ENCODE measurements around the gene KRTAP5-8. TPM values are rescaled to one million over a fixed set of nuclear protein-coding genes. Genes with fewer than 3 reads are reported as not detected.

The KRTAP5-8 gene
- total RNA-seq, 1 experiment from 2014 or later, result not detected

DNA sequence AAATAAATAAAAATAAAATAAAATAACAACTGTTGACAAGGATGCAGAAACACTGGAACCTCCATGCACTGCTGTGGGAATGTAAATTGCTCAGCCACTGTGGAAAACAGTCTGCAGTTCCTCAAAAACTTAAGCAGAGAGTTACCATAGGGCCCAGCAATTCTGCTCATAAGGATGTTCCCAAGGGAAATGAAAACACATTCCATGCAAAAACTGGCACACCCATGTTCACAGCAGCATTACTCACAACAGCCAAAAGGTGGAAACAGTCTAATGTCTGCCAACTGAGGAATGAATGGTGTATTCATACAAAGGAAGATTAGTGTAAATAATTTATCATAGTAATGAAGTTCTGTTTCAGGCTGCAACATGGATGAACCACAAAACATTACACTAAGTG, 24.3 kb downstream of the KRTAP5-8 start:
- Histone ChIP-seq H3K36me3 (ENCODE audit: control insufficient read depth in 1 of 2, insufficient read depth in 2 of 2, low read length in 2 of 2) (no peaks in the 10 kb centered on the region), H3K4me2 (ENCODE audit: low read length) (peak overlapping the region; percentile 32; the same call in 1 of the 2 replicates), H3K4me1 (ENCODE audit: control insufficient read depth in 1 of 2, insufficient read depth in 2 of 2, low read length in 2 of 2) (peaks cover 0 to 16% of the 10 kb centered on the region in 2 experiments; a peak in 2 of 4 replicates), H3K9ac (ENCODE audit: low read length) (no peak overlapping the region), H3K27ac (ENCODE audit: low read depth, low read length) (no peak overlapping the region), H3K9me2 (ENCODE audit: insufficient read depth) (no peaks in the 10 kb centered on the region), H3K9me3 (ENCODE audit: control insufficient read depth in 1 of 2, insufficient read depth in 1 of 2, low read depth in 1 of 2, low read length in 2 of 2) (no peaks in the 10 kb centered on the region), H4K20me1 (ENCODE audit: insufficient read depth) (no peaks in the 10 kb centered on the region), H3K4me3 (replicated peaks in 1 of 2; ENCODE audit: low read depth in 1 of 2, low read length in 2 of 2) (no peak overlapping the region), H2AFZ (ENCODE audit: low read depth, low read length, poor library complexity, severe bottlenecking) (no peak overlapping the region), H3K27me3 (ENCODE audit: insufficient read depth, low read length) (peaks cover 3% of the 10 kb centered on the region; the same call in 1 of the 2 replicates), H3K79me2 (ENCODE audit: insufficient read depth, low read length) (no peaks in the 10 kb centered on the region)
- CTCF ChIA-PET, result interaction anchor here (2.4 kb wide), 1 partner anchor 18 kb away, joined by 19 read pairs; no protein-coding TSS in a partner anchor
- no TSS peak for BruUV-seq (replicated peaks)
- ATAC-seq, result peak; percentile 61
- DNase-seq (ENCODE audit: low read depth, low spot score), result peak; percentile 18
- no peak for TF ChIP-seq SIN3A (IDR thresholded peaks at IDR 0.05; ENCODE audit: low read depth)
- RAD21 ChIA-PET (ENCODE audit: low non-redundant PET in 1 of 2, low total read pairs in 2 of 2, uncharacterized antibody in 2 of 2, unreplicated experiment in 2 of 2), result no interaction called here
- intact Hi-C loops (cut with micrococcal nuclease), result no loop called here
- POLR2A ChIA-PET, result no interaction called here

DNA sequence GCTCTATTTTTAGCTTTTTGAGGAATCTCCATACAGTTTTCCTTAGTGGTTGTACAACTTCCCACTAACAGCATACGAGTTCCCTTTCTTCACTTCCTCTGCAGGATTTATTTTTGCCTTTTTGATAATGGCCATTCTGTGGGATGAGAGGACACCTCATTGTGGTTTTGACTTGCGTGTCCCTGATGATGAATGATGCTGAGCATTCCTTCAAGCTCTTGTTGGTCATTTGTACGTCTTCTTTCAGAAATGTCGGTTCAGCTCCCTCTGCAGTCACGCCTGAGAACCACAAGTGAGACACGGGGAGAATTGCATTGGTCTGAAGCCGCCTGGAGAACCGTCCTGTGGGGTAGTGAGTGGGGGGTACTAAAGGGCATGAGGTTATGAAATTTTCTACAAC, 25.6 kb downstream of the KRTAP5-8 start:
- RAD21 ChIA-PET (ENCODE audit: low non-redundant PET in 1 of 2, low total read pairs in 2 of 2, uncharacterized antibody in 2 of 2, unreplicated experiment in 2 of 2), result interaction anchor here (0.7 to 1.2 kb wide), 2 partner anchors 142 to 443 kb away, joined by 3 read pairs; no protein-coding TSS in a partner anchor
- Histone ChIP-seq H3K4me1 (ENCODE audit: control insufficient read depth in 1 of 2, insufficient read depth in 2 of 2, low read length in 2 of 2) (peaks cover 0 to 16% of the 10 kb centered on the region in 2 experiments; a peak in 2 of 4 replicates), H3K9ac (ENCODE audit: low read length) (no peak overlapping the region), H3K4me2 (ENCODE audit: low read length) (no peak overlapping the region), H2AFZ (ENCODE audit: low read depth, low read length, poor library complexity, severe bottlenecking) (peak overlapping the region; percentile 58), H3K27me3 (ENCODE audit: insufficient read depth, low read length) (peaks cover 10% of the 10 kb centered on the region; the same call in 1 of the 2 replicates), H3K79me2 (ENCODE audit: insufficient read depth, low read length) (no peaks in the 10 kb centered on the region), H3K36me3 (ENCODE audit: control insufficient read depth in 1 of 2, insufficient read depth in 2 of 2, low read length in 2 of 2) (no peaks in the 10 kb centered on the region), H3K27ac (ENCODE audit: low read depth, low read length) (no peak overlapping the region), H3K9me2 (ENCODE audit: insufficient read depth) (no peaks in the 10 kb centered on the region), H4K20me1 (ENCODE audit: insufficient read depth) (no peaks in the 10 kb centered on the region), H3K9me3 (ENCODE audit: control insufficient read depth in 1 of 2, insufficient read depth in 1 of 2, low read depth in 1 of 2, low read length in 2 of 2) (no peaks in the 10 kb centered on the region), H3K4me3 (replicated peaks in 1 of 2; ENCODE audit: low read depth in 1 of 2, low read length in 2 of 2) (no peak overlapping the region)
- DNase-seq (ENCODE audit: low read depth, low spot score) (peak; percentile 51), ATAC-seq (peak; percentile 92)
- POLR2A ChIA-PET, result interaction anchor here (0.5 kb wide), 1 partner anchor 1094 kb away, joined by 3 read pairs; no protein-coding TSS in a partner anchor
- intact Hi-C loops (cut with micrococcal nuclease), result no loop called here
- TF ChIP-seq YY1 (IDR thresholded peaks at IDR 0.05; ENCODE audit: extremely low read depth, insufficient replicate concordance, low read depth, low read length), result no peak
- TF ChIP-seq, protein P1, sequence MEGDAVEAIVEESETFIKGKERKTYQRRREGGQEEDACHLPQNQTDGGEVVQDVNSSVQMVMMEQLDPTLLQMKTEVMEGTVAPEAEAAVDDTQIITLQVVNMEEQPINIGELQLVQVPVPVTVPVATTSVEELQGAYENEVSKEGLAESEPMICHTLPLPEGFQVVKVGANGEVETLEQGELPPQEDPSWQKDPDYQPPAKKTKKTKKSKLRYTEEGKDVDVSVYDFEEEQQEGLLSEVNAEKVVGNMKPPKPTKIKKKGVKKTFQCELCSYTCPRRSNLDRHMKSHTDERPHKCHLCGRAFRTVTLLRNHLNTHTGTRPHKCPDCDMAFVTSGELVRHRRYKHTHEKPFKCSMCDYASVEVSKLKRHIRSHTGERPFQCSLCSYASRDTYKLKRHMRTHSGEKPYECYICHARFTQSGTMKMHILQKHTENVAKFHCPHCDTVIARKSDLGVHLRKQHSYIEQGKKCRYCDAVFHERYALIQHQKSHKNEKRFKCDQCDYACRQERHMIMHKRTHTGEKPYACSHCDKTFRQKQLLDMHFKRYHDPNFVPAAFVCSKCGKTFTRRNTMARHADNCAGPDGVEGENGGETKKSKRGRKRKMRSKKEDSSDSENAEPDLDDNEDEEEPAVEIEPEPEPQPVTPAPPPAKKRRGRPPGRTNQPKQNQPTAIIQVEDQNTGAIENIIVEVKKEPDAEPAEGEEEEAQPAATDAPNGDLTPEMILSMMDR (IDR thresholded peaks at IDR 0.05 in 2 of 3, conservative IDR thresholded peaks at IDR 0.05 in 1 of 3; ENCODE audit: borderline replicate concordance in 1 of 3, insufficient read depth in 1 of 3, low read depth in 2 of 3, low read length in 2 of 3), result peak; percentile 32 to 70 (median 68); a peak in 4 of 6 replicates
- TF ChIP-seq RAD21 (IDR thresholded peaks at IDR 0.05; ENCODE audit: low read depth), result peak; percentile 74
- BruUV-seq (replicated peaks), result no TSS peak
- CTCF ChIA-PET, result interaction anchor here (0.8 to 2.4 kb wide), 7 partner anchors 10 to 748 kb away, joined by 3 to 19 read pairs (median 4); no protein-coding TSS in a partner anchor

Data from HCT116 (cell line).